H1 (cell line): ENCODE results near the gene ZNF598. TPM values are rescaled to one million over a fixed set of nuclear protein-coding genes. Genes with fewer than 3 reads are reported as not detected.

Source experiments
- CTCF ChIA-PET: fragments of 300-600 bp; sonication (Branson Sonifier 250); formaldehyde crosslinking; loops from one replicate; lab custom pipeline; 2021; ENCODE audit not compliant: partially characterized antibody; lab: Charles Lee
- POLR2A ChIA-PET: fragments of 300-600 bp; sonication (Branson Sonifier 250); formaldehyde crosslinking; loops from one replicate; lab custom pipeline; 2021; ENCODE audit warnings: inconsistent platforms; ENCODE audit not compliant: partially characterized antibody; lab: Charles Lee
- DNase-seq, 2 experiments: peaks; one replicate each; pipeline versions ENCODE4 v3.0.0 to v3.0.0-alpha.2; 2010 to 2022; ENCODE audit warnings: low spot score in 2 of 2, low read depth in 1 of 2, mixed read lengths in 1 of 2
- FAIRE-seq: peaks from 2 replicates; lab custom pipeline; 2011; peaks lifted over from hg19 to GRCh38; lab: Jason Lieb, UNC
- H2AFZ ChIP-seq: 2 replicates; pipeline ENCODE4 v1.8.1; 2012; ENCODE audit warnings: low read length, inconsistent platforms
- H2AK5ac ChIP-seq: 2 replicates; pipeline ENCODE4 v1.6.1; 2013; ENCODE audit warnings: low read depth, low read length
- H2BK120ac ChIP-seq: replicated peaks from 2 replicates; pipeline ENCODE3; 2013; ENCODE audit warnings: low read depth, low read length, inconsistent platforms
- H2BK12ac ChIP-seq: 2 replicates; pipeline ENCODE4 v1.6.1; 2013; ENCODE audit warnings: low read depth, low read length
- H2BK15ac ChIP-seq: 2 replicates; pipeline ENCODE4 v1.6.1; 2013; ENCODE audit warnings: low read length
- H2BK20ac ChIP-seq: 2 replicates; pipeline ENCODE4 v1.6.1; 2013; ENCODE audit warnings: low read length
- H2BK5ac ChIP-seq: 2 replicates; pipeline ENCODE4 v1.6.1; 2013; ENCODE audit warnings: low read depth, low read length
- H3K14ac ChIP-seq: 2 replicates; pipeline ENCODE4 v1.6.1; 2013; ENCODE audit warnings: inconsistent platforms; ENCODE audit not compliant: insufficient read length
- H3K18ac ChIP-seq: 2 replicates; pipeline ENCODE4 v1.6.1; 2013; ENCODE audit warnings: low read length; ENCODE audit errors: extremely low read depth
- H3K23ac ChIP-seq: 2 replicates; pipeline ENCODE4 v1.6.1; 2013; ENCODE audit warnings: inconsistent platforms; ENCODE audit not compliant: insufficient read length
- H3K23me2 ChIP-seq: 2 replicates; pipeline ENCODE4 v1.6.1; 2013; ENCODE audit warnings: low read depth, low read length
- H3K27ac ChIP-seq: 2 replicates; pipeline ENCODE4 v1.6.1; 2011; ENCODE audit warnings: low read depth, low read length, inconsistent platforms
- H3K27me3 ChIP-seq, 4 experiments: replicated peaks in 1 of 4; 1 replicate in 1 of 4; 2 replicates in 3 of 4; pipeline versions ENCODE4 v1.6.1 to v1.8.1; 2011 to 2013; ENCODE audit warnings: low read length in 3 of 4, mild to moderate bottlenecking in 3 of 4, inconsistent platforms in 2 of 4, mixed read lengths in 2 of 4, moderate library complexity in 1 of 4; ENCODE audit not compliant: control insufficient read depth in 3 of 4, insufficient read depth in 3 of 4; ENCODE audit errors: extremely low read depth in 1 of 4
- H3K36me3 ChIP-seq, 4 experiments: 2 replicates each; pipeline versions ENCODE4 v1.6.1 to v1.8.1; 2011 to 2013; ENCODE audit warnings: mild to moderate bottlenecking in 4 of 4, low read length in 3 of 4, moderate library complexity in 2 of 4, control low read depth in 1 of 4, inconsistent platforms in 1 of 4; ENCODE audit not compliant: insufficient read depth in 4 of 4, control insufficient read depth in 2 of 4
- H3K4ac ChIP-seq: replicated peaks from 2 replicates; pipeline ENCODE3; 2013; ENCODE audit warnings: low read length, low read depth, mixed read lengths, inconsistent platforms; ENCODE audit not compliant: insufficient read length
- H3K4me1 ChIP-seq, 4 experiments: replicated peaks in 1 of 4; 1 replicate in 1 of 4; 2 replicates in 3 of 4; pipeline versions ENCODE4 v1.6.1 to v1.8.1; 2011 to 2013; ENCODE audit warnings: low read length in 3 of 4, inconsistent platforms in 2 of 4, mixed read lengths in 1 of 4; ENCODE audit not compliant: insufficient read depth in 4 of 4, control insufficient read depth in 3 of 4
- H3K4me2 ChIP-seq, 2 experiments: 2 replicates each; pipeline versions ENCODE4 v1.6.1 to v1.8.1; 2011 to 2013; ENCODE audit warnings: low read depth in 2 of 2, low read length in 2 of 2, control low read depth in 1 of 2, inconsistent platforms in 1 of 2, mild to moderate bottlenecking in 1 of 2; ENCODE audit not compliant: insufficient read depth in 1 of 2
- H3K4me3 ChIP-seq, 4 experiments: fragments of 200-600, 300-600 bp in 1 of 4; sonication (generic), shearing (Covaris generic), sonication (Bioruptor Twin) in 1 of 4; 2 replicates each; pipeline versions ENCODE4 v1.5.1 to v1.8.1; 2011 to 2016; ENCODE audit warnings: low read length in 4 of 4, low read depth in 3 of 4, control low read depth in 2 of 4, inconsistent platforms in 2 of 4, mild to moderate bottlenecking in 2 of 4, mixed read lengths in 1 of 4, moderate library complexity in 1 of 4; ENCODE audit not compliant: insufficient read depth in 2 of 4; ENCODE audit errors: extremely low read depth in 1 of 4
- H3K56ac ChIP-seq: replicated peaks from 2 replicates; pipeline ENCODE3; 2013; ENCODE audit warnings: low read depth, mild to moderate bottlenecking, mixed read lengths, low read length, inconsistent platforms; ENCODE audit not compliant: insufficient read length
- H3K79me1 ChIP-seq: 2 replicates; pipeline ENCODE4 v1.6.1; 2013; ENCODE audit warnings: low read depth, low read length, control low read depth
- H3K79me2 ChIP-seq, 2 experiments: 2 replicates each; pipeline versions ENCODE4 v1.6.1 to v1.8.1; 2012 to 2013; ENCODE audit warnings: low read length in 2 of 2, mild to moderate bottlenecking in 2 of 2, inconsistent platforms in 1 of 2; ENCODE audit not compliant: insufficient read depth in 2 of 2, control insufficient read depth in 1 of 2
- H3K9ac ChIP-seq, 4 experiments: replicated peaks in 1 of 4; 1 replicate in 1 of 4; 2 replicates in 3 of 4; pipeline versions ENCODE4 v1.6.1 to v1.8.1; 2011 to 2013; ENCODE audit warnings: low read depth in 3 of 4, low read length in 3 of 4, control low read depth in 2 of 4, mild to moderate bottlenecking in 2 of 4, moderate library complexity in 2 of 4, inconsistent platforms in 1 of 4; ENCODE audit errors: extremely low read depth in 1 of 4
- H3K9me3 ChIP-seq, 2 experiments: 2 replicates each; pipeline versions ENCODE4 v1.6.1 to v1.8.1; 2012 to 2013; ENCODE audit warnings: mild to moderate bottlenecking in 2 of 2, moderate library complexity in 2 of 2, control low read depth in 1 of 2, inconsistent platforms in 1 of 2, low read depth in 1 of 2, low read length in 1 of 2, mixed read lengths in 1 of 2; ENCODE audit not compliant: insufficient read depth in 2 of 2
- H4K20me1 ChIP-seq, 2 experiments: replicated peaks in 1 of 2; 2 replicates each; pipeline versions ENCODE3 to v1.8.1; 2011 to 2013; ENCODE audit warnings: inconsistent platforms in 2 of 2, low read length in 2 of 2, mild to moderate bottlenecking in 1 of 2; ENCODE audit not compliant: insufficient read depth in 2 of 2, control insufficient read depth in 1 of 2
- H4K5ac ChIP-seq: 2 replicates; pipeline ENCODE4 v1.6.1; 2013; ENCODE audit warnings: low read length, low read depth, mixed read lengths, inconsistent platforms; ENCODE audit not compliant: insufficient read length
- H4K8ac ChIP-seq: 2 replicates; pipeline ENCODE4 v1.8.0; 2013; ENCODE audit warnings: mild to moderate bottlenecking, moderate library complexity, low read length, inconsistent platforms; ENCODE audit not compliant: insufficient read depth; ENCODE audit errors: extremely low read depth
- H4K91ac ChIP-seq: replicated peaks from 2 replicates; pipeline ENCODE3; 2013; ENCODE audit warnings: low read length, mixed read lengths, inconsistent platforms; ENCODE audit not compliant: insufficient read length
- ASH2L ChIP-seq: fragments of 200-600, 300-600 bp; sonication (generic); IDR thresholded peaks from one replicate; pipeline ENCODE4 v1.7.1; 2017; ENCODE audit warnings: low read length
- BACH1 ChIP-seq: IDR thresholded peaks from 2 replicates; pipeline ENCODE4 v1.6.1; 2012; ENCODE audit warnings: low read length, improper control_type of control experiment
- CBX8 ChIP-seq: fragments of 300-800, 300-1000 bp; sonication (generic); IDR thresholded peaks from 2 replicates; pipeline ENCODE4 v1.7.1; 2016; ENCODE audit warnings: low read depth, low read length, borderline replicate concordance
- CEBPB ChIP-seq: IDR thresholded peaks from 2 replicates; pipeline ENCODE4 v1.6.1; 2012; ENCODE audit warnings: low read depth, low read length
- CHD2 ChIP-seq: IDR thresholded peaks from 2 replicates; pipeline ENCODE4 v1.6.1; 2012; ENCODE audit warnings: low read length, improper control_type of control experiment
- CREB1 ChIP-seq: IDR thresholded peaks from 2 replicates; pipeline ENCODE4 v1.6.1; 2012; ENCODE audit warnings: inconsistent platforms
- FOSL1 ChIP-seq: IDR thresholded peaks from 2 replicates; pipeline ENCODE4 v1.6.1; 2011; ENCODE audit warnings: mild to moderate bottlenecking, low read depth, low read length, moderate library complexity; ENCODE audit not compliant: insufficient read depth
- JUN ChIP-seq: IDR thresholded peaks from 2 replicates; pipeline ENCODE4 v1.6.1; 2011; ENCODE audit warnings: low read depth, mild to moderate bottlenecking, improper control_type of control experiment, low read length
- JUND ChIP-seq: IDR thresholded peaks from 2 replicates; pipeline ENCODE4 v1.6.1; 2011; ENCODE audit warnings: mild to moderate bottlenecking, improper control_type of control experiment, low read length
- MAFK ChIP-seq: IDR thresholded peaks from 2 replicates; pipeline ENCODE4 v1.6.1; 2012; ENCODE audit warnings: low read depth, mild to moderate bottlenecking, improper control_type of control experiment, low read length
- SIN3A ChIP-seq, 2 experiments: IDR thresholded peaks in 1 of 2; conservative IDR thresholded peaks in 1 of 2; 2 replicates each; pipeline ENCODE4 v1.6.1; 2011 to 2012; ENCODE audit warnings: low read length in 2 of 2, improper control_type of control experiment in 1 of 2, low read depth in 1 of 2, mild to moderate bottlenecking in 1 of 2
- SRF ChIP-seq: IDR thresholded peaks from 2 replicates; pipeline ENCODE4 v1.6.1; 2011; ENCODE audit warnings: mild to moderate bottlenecking, low read depth, low read length, moderate library complexity
- TEAD4 ChIP-seq: IDR thresholded peaks from 2 replicates; pipeline ENCODE4 v1.6.1; 2012; ENCODE audit warnings: low read depth, low read length, inconsistent platforms, mixed read lengths
- WGBS, 2 experiments: shearing (Covaris generic) in 1 of 2; methylation state at CpG; one replicate each; pipeline versions ENCODE4 v1.1.6 to v1.1.7; 2013 to 2015; ENCODE audit warnings: low lambda C conversion rate in 2 of 2, mixed read lengths in 2 of 2, inconsistent platforms in 1 of 2, low coverage in 1 of 2, missing lambda C conversion rate in 1 of 2; ENCODE audit not compliant: insufficient replicate concordance in 2 of 2, insufficient coverage in 1 of 2, insufficient read length in 1 of 2; ENCODE audit errors: extremely low coverage in 1 of 2, missing lambda C conversion rate in 1 of 2; 5-methylcytosine and 5-hydroxymethylcytosine counted together
- polyA plus RNA-seq, 7 experiments: library from polyadenylated mRNA; depleted of rRNA in 3 of 7; stranded (reverse) in 5 of 7; unstranded in 2 of 7; fragments of >200 nt in 5 of 7; fragments of 200-250 nt in 2 of 7; gene quantifications; 1 replicate in 5 of 7; 2 replicates in 1 of 7; 4 replicates in 1 of 7; pipeline versions ENCODE4 v1.2.1 to v1.2.3, GENCODE V29; 2011 to 2013; ENCODE audit warnings: missing spikeins in 2 of 7, mixed read lengths in 2 of 7
- total RNA-seq: library from RNA; stranded (reverse); fragmentation: NEBNext Ultra II Directional; extraction: Animal tissue kit (Norgen Biotek cat#: 25700); gene quantifications from 2 replicates; pipeline ENCODE4 v1.2.1, GENCODE V29; 2021
- TF ChIP-seq, protein P1 (sequence below): IDR thresholded peaks from 2 replicates; pipeline ENCODE4 v1.6.1; 2012; ENCODE audit warnings: low read length, inconsistent platforms

ZNF598 gene
- total and polyA plus RNA-seq, 2 of the 8 experiments (the other 6 are each of a cell fraction or from before 2014, with no cell fraction given), result 29.3 to 47.6 TPM

DNA sequence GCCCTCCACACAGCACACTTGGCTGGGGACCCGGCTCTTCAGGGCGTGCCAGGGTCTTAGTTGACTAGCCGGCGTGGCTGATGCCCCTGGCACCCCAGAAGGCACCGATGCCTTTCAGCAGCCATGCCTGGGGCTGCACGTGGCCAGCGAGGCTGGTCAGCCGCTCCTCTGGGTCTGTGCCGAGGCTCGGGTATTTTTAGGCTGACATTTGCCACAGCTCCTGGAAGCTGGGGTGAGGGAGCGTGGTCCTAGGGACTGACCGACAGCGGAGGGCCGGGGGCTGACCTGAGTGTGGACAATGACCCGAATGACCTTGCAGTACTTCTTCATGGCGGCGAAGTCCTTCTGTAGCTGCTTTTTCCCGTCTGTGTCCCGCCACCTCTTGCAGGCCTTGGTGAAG is 59.1 kb downstream of the ZNF598 start:
- no peak overlapping the region for H2BK15ac ChIP-seq
- no peaks in the 10 kb centered on the region for H3K36me3 ChIP-seq
- no peaks in the 10 kb centered on the region for H3K79me2 ChIP-seq
- H2AK5ac ChIP-seq, result no peak overlapping the region
- no peak overlapping the region for H4K5ac ChIP-seq
- WGBS, 2 experiments, result 92% methylated on average over 19 of the region's 19 CpGs; no CpG with 5 or more reads in 1 of the 2 experiments
- H4K8ac ChIP-seq, result no peak overlapping the region
- H3K23ac ChIP-seq, result no peak overlapping the region
- H3K4me2 ChIP-seq, result no peak overlapping the region
- peaks cover 0 to 3% (median 0%) of the 10 kb centered on the region in 4 experiments; a peak in 3 of 7 replicates for H3K4me1 ChIP-seq
- H4K91ac ChIP-seq, result no peak overlapping the region
- H3K18ac ChIP-seq, result no peak overlapping the region
- no peak overlapping the region for H3K14ac ChIP-seq
- no peak overlapping the region for H2BK120ac ChIP-seq
- ChIA-PET CTCF (interaction anchor here (1.4 to 6.5 kb wide), 3 partner anchors 9 to 87 kb away, joined by 5 to 62 read pairs (median 7); partner anchors contain the start of gene MSRB1), POLR2A (interaction anchor here (0.9 to 19.8 kb wide), 3 partner anchors 7 to 20 kb away, joined by 3 to 336 read pairs (median 165); partner anchors contain the start of genes MSRB1, NDUFB10, RNF151 and RPS2)
- no peak overlapping the region for H2AFZ ChIP-seq
- no peak overlapping the region for H3K4ac ChIP-seq
- H2BK12ac ChIP-seq, result no peak overlapping the region
- H4K20me1 ChIP-seq, result peaks cover 0 to 4% of the 10 kb centered on the region in 2 experiments
- no peak overlapping the region for H2BK20ac ChIP-seq
- H3K27ac ChIP-seq, result no peak overlapping the region
- DNase-seq (no peak), FAIRE-seq (no peak)
- H3K9ac ChIP-seq, result no peak overlapping the region
- H2BK5ac ChIP-seq, result no peak overlapping the region
- no peak overlapping the region for H3K4me3 ChIP-seq
- no peak overlapping the region for H3K56ac ChIP-seq
- no peaks in the 10 kb centered on the region for H3K9me3 ChIP-seq
- H3K79me1 ChIP-seq, result no peaks in the 10 kb centered on the region
- H3K27me3 ChIP-seq, result no peaks in the 10 kb centered on the region
- no peaks in the 10 kb centered on the region for H3K23me2 ChIP-seq
- TF ChIP-seq CBX8, result no peak
- no peak for TF ChIP-seq MAFK
- TF ChIP-seq JUN, result no peak
- TF ChIP-seq ASH2L, result no peak
- no peak for TF ChIP-seq JUND
- no peak for TF ChIP-seq CEBPB
- TF ChIP-seq, protein P1, sequence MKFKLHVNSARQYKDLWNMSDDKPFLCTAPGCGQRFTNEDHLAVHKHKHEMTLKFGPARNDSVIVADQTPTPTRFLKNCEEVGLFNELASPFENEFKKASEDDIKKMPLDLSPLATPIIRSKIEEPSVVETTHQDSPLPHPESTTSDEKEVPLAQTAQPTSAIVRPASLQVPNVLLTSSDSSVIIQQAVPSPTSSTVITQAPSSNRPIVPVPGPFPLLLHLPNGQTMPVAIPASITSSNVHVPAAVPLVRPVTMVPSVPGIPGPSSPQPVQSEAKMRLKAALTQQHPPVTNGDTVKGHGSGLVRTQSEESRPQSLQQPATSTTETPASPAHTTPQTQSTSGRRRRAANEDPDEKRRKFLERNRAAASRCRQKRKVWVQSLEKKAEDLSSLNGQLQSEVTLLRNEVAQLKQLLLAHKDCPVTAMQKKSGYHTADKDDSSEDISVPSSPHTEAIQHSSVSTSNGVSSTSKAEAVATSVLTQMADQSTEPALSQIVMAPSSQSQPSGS, result no peak
- no peak for TF ChIP-seq BACH1
- TF ChIP-seq FOSL1, result no peak
- TF ChIP-seq TEAD4, result no peak
- TF ChIP-seq SRF, result no peak
- no peak for TF ChIP-seq SIN3A (conservative IDR thresholded peaks at IDR 0.05 in 1 of 2, IDR thresholded peaks at IDR 0.05 in 1 of 2; ENCODE audit: low read depth in 1 of 2, low read length in 2 of 2)
- no peak for TF ChIP-seq CREB1
- no peak for TF ChIP-seq CHD2
